Middle frontal gyrus (tissue), 1 donor: Measurements from ENCODE around the gene MELK.

ENCODE experiments used
- DNase-seq: peaks from one replicate; pipeline ENCODE4 v3.0.0-alpha.2; 2015; ENCODE audit warnings: low spot score; ENCODE audit errors: extremely low spot score

Gene MELK

DNA sequence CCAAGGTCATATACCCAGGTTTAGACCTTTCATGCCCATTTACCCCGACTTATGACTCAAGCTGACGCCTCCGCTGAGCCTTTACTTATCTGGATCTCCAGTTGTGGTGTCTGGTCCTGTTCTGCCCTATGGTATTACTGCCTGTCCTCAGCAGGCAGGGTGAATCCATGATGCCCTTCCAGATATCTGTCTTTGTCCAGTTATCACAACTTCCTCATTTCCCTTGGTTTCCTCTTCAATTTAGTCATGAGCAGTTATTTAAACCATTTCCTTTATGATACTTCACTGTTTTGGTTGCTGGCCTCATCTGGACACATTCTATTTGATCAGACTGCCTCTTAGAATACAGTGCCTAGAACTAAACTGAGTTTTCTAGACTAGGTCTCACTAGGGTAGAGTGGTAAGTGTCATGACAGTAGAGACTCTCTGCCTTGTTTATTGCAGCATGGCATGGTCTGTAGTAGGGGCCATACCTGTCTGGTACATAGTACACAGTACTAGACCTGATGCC, 93.3 kb downstream of the MELK start:
- DNase-seq: no peak

DNA sequence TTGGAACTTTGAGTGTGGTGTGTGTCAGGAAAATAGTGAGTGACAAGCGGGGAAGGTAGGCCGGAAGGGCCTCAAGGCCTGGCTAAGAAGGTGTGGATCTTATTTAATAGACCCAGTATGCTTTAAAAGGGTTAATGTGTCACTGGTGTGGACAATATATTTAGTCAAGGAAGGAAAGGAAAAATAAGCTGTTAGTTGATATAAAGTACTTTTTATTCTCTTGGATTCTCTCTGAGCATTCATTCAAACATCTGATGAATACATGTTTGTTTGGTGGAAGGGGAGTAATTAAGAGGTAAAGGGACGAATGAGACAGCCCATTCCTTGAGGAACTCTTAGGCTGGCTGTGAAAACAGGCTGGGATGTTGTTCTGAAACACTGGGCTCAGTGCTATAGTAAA, 98.9 kb downstream of the MELK start:
- DNase-seq: no peak

DNA sequence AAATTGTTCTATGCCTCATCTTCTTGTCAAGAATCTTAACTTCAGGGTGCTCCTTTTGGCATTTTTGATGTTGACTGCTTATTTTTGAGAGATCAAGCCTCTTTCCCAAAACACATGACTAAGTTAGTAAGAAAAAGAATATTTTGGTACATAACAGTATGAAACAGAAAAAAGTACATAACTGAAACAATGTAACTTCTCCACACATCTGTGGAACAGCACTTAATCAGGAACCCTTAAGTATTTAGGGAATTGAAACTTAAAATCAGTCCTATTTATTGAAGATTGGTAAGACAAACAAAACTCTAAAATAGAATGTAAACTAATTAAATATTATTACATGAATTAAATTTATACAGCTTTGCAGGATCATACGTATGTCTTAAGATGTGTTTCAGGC, 103.4 kb downstream of the MELK start:
- no peak for DNase-seq

DNA sequence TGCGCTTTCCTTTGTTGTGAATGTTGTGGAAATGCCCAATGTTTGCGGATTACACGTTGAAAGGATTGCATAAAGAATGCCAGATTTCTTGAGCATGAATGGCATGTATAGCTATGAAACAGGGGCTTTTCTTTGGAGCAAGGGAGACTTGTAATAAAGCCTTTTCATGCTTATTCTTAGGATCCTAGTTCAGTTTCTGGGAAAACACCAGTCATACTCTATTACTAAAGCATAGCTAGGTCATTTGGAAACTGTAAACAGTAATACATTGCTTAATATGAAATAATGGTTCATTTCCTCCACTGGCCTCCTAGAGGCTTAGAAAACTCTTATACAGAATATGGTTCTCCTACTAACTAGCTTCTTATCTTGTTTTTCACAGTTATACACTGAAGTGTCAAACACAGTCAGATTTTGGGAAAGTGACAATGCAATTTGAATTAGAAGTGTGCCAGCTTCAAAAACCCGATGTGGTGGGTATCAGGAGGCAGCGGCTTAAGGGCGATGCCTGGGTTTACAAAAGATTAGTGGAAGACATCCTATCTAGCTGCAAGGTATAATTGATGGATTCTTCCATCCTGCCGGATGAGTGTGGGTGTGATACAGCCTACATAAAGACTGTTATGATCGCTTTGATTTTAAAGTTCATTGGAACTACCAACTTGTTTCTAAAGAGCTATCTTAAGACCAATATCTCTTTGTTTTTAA, 104.2 kb downstream of the MELK start:
- DNase-seq: no peak

DNA sequence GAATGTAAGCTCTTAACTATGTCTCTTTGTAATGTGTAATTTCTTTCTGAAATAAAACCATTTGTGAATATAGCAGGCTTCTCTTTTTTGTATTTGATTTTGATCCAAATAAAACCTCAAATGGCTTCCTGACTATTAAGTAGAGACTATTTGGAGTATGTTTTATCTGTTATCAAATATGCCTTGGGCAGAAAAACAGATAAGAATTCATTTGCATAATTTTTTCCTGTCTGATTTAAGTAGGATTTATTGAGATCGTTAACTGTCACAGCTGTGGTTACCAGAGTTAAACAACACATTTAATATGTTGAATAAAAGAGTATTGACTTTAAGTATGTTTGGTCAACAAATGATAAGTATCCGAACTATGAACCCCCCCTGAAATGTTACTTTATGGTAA, 104.9 kb downstream of the MELK start:
- no peak for DNase-seq

DNA sequence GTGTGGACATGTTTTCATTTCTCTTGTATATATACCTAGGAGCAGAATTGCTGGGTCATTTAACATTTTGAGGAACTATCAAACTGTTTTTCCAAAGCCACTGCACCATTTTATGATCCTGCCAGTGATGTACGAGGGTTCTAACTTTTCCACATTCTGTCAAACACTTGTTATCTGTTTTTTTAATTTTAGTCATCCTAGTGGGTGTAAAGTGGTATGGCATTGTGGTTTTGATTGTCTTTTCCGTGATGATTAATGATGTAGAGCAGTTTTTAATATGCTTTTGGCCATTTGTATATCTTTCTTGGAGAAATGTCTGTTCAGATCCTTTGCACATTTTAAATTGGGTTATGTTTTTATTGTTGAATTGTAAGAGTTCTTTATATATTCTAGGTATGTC, 107.0 kb downstream of the MELK start:
- DNase-seq: no peak

DNA sequence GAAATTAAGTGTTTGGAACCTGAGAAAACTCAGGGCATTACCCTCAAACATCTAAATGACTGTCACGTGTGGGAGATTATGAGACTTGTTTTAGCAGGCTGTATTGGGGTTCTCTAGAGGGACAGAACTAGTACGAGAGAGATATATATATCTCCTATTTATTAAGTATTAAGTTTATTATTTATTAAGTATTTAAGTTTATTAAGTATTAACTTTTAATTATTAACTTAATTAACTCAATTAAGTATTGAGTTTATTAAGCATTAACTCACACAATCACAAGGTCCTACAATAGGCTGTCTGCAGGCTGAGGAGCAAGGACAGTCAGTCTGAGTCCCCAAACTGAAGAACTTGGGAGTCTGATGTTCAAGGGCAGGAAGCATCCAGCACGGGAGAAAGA, 113.8 kb downstream of the MELK start:
- DNase-seq: no peak

DNA sequence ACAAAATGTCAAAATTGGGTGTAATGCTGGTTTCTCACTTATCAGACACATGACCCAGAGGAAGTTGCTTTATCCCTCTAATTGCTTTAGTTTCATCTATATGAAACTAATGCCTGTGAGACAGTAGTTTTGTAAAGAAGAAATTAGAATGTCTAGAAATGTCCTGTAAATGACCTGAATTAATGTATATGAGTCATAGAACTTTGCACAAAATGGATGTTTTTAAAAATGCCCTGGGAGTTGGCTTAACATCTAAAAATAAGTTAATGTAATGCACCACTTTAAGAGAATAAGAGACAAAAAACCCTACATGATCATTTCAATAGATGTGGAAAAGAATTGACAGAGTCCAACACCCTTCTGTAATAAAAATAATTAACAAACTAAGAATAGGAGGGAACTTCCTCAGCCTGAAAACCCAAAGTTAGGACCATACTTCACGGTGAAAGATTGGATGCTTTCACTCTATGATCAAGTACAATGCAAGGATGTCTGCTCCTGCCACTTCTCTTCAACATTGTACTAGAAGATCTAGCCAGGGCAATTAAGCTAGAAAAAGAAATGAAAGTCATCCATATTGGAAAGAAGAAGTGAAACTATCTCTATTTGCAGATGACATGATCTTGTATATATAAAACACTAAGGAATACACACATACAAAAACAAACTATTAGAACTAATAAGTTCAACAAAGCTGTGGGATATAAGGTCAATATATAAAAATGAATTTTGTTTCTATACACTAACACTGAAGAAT, 117.9 kb downstream of the MELK start:
- no peak for DNase-seq

DNA sequence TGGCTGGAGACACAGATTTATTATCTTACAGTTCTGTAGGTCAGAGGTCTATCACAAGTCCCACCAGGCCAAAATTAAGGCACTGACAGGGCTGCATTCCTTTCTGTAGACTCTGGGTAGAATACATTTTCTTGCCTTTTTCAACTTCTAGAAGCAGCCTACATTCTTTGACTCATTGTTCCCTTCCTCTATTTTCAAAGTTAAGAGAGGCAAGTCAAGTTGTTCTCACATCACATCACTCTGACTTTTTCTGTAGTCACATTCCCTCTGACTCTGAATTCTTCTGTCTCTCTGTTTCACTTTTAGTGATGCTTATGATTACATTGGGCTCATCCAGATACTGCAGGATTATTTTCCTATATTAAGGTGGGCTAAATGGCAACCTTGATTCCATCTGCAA, 119.0 kb downstream of the MELK start:
- no peak for DNase-seq

DNA sequence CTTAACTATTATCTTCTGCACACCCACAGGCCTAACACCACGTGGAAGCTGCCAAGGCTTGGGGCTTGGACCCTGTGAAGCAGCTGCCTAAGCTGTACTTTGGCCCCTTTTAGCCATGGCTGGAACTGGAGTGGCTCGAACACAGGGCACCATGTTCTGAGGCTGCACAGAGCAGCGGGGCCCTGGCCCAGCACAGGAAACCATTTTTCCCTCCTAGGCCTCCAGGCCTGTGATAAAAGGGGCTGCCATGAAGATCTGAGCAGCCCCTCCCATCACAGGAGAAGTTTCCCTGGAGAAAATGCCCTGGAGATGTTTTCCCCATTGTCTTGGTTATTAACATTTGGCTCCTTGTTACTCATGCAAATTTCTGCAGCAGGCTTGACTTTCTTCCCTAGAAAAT, 126.3 kb downstream of the MELK start:
- no peak for DNase-seq

DNA sequence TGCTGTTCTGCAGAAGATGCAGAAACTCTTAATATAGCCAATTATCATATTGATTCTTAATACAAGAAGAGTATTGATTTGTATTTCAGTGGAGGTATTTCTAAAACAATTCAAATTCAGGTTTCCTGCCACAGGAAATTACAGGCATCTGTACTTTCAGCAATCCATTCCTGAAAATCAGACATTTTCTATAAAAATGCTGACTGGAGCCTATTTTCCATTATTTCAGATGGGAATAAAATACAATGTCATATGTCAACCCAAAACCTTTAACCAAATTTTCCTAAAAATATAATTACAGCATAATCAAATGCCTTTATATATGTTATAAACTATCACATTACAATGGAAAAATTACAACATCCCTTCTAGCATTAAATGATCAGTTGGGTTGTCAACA, 131.5 kb downstream of the MELK start:
- DNase-seq: no peak

DNA sequence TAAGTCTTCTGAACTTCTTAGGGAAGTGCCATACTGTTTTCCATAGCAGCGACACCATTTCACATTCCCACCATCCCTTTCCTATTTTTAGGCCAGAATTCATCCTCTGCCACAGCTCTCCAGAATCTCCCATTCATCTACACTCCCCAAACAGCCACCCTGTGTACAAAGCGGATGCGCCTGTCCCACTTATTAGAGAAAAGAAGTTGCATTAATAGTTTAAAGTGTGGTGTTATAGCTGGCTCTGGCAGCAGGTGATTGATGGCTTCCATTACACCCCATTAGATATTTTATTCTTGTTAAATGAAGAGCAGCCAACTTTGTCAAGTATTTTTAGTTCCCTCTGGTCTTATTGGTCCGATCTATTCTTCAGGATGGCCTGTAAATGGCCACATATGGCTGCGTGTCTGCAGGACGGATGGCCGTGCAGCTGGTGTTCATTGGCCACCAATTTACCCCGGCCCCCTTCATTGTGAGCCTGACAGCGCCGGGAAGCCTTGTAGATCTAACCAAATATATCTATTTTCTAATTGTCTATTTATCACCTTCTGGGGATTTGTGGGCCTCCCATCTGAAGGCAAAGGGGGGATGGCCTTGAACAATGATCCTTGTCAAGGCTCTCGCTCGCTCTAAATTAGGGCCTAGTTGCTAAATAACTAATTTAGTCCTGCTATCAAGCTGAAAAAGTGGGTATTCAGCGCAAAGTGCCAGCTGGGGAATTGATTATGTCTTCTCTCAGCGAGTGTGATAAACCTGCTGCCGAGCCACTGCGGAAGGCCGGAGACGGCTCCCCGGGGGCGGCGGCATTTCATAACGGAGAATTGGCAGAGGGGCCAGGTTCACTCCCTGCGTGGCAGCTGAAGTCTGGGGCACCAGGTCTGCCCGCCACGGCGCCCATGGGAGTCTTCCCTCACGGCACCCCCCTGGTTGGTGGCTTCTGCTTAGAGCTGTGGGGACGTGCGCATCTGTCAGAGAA, 141.1 kb downstream of the MELK start:
- DNase-seq: no peak

DNA sequence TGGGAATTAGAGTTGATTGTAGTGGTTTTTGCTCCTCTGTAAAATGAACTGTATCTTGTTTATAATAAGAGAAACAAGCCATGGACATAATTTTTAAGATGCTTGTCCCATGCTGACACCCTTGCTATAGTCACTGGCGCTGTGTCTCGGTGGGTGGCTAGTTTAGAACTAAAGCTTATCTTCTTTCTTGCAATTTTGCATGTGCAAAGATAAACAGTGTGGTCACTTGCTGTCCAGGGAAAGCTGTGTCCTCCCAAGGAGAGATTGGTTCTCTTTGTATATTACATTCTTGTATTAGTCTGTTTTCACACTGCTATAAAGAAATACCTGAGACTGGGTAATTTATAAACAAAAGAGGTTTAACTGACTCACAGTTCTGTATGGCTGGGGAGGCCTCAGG, 143.8 kb downstream of the MELK start:
- no peak for DNase-seq

DNA sequence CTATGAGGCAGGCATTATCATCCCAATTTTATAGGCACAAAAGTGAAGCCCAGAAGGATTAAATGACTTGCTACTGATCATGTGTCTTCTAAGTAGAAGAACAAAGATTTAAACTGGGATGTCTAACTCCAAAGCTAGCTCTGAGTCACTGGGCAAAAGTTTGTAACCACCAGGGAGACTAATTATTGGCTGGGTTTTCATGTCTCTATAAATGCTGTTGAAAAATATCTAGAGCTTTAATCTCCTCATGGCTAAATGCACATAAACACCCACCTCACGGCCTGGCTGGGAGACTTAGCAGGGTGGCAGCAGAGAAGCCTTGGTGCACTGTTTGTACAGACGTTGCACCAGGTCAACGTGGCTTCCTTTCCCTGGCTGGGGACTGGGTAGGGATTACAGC, 144.6 kb downstream of the MELK start:
- DNase-seq: no peak

DNA sequence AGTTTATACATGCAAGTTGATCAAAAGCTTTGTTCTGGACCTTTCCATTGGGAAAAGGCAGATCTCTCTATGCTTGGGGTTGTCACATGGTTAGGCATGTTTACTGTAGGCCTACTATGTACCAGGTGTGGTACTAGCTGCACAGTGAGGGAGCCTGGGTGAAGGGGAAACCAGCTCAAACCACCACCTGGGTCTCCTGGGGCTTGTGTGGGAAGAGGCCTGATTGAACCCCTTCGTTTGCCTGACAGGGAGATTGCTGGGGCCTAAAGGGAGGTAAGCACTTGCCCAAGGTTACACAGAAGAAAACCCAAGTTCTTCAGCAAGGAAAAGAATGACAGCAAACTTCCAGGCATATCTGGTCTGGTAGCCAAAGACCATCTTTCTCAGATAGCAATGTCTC, 145.9 kb downstream of the MELK start:
- no peak for DNase-seq

DNA sequence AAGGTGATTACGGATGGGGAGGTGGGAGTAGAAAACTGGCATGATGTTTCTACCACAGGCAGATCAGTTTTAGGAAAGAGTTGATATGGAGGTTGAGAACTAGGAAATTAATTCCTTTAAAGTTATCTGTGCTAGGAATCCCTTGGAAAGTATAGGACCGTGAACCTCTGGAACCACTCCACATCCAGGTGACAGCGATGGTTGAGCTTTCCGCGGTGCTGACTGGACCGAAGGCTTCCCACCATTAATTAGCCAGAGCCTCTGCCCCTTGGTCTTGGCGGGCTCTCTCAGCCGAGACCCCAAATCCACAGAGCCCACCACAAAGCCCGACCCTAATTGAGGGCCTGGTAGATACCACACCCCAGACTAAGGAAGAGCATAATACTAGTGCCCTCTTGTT, 147.3 kb downstream of the MELK start:
- DNase-seq: no peak

DNA sequence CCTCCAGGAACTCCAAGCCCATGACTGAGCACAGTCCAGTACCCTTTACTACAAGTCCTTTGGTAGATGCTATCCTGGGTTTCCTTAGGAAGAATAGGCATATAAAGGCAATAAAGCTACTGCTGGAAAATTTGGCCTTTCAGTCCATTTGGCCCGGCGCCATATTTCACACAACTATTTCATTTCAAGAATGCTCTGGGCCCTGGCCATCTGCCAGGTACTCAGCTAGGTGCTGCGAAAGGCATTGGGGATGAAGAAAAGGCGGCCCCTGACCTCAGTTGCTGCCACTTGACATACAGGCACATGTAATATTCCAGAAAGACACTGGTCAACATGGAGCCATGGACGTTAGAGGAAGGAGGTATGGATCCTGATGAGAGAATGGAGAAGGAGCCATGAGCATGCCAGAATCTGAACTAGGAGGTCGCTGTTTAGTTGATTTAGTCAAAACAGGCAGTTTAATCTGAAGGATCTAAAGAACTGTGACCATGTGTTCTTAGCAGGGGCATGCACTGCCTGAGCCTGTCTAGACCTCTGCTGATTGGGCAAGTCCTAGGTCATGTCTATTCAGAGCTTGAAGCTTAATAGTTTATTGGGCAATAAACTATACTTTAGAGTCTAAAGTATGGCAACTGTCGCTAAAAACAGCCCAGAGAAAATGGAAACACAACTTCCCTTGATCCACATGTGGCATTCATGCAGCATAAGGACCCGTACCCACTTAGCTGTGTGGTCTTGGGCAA, 149.3 kb downstream of the MELK start:
- no peak for DNase-seq

DNA sequence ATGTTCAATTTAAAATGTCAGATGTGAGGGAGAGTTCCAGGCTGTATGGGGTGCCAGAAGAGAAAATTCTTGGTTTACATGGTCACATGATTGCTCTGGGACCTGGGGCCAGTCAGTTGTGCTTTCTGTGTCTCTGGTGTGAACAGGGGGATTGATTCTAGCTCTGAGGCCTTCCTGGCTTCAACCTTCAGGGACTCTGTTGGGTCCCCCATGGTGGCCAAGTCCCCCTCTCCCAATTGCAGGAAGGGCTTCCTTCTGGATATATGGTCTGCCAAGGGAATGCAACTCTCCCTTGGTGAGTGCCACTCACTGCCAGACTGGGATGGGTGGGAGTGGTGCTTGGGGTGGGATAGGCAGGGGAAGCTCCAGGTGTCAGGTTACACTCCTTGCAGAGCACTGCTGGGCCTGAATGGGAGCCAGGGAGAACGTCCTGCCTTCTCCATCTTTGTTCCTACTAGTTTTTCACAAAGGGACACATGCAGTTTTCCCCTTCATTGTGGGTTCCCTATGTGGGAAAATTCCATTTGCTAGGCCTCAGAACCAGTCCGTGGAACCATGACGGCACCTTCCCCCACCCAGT, 153.2 kb downstream of the MELK start:
- DNase-seq: no peak
